ENCODE data around the gene GRIK3. TPM values are rescaled to one million over a fixed set of nuclear protein-coding genes. Genes with fewer than 3 reads are reported as not detected.
"Not testable (repeated sequence)": the region's sequence is repeated elsewhere in the genome, so short reads cannot be mapped to it uniquely, and the experiment has no call there.

The GRIK3 gene
- not detected in 2 replicates for total RNA-seq
- long read RNA-seq, result 0 reads

DNA sequence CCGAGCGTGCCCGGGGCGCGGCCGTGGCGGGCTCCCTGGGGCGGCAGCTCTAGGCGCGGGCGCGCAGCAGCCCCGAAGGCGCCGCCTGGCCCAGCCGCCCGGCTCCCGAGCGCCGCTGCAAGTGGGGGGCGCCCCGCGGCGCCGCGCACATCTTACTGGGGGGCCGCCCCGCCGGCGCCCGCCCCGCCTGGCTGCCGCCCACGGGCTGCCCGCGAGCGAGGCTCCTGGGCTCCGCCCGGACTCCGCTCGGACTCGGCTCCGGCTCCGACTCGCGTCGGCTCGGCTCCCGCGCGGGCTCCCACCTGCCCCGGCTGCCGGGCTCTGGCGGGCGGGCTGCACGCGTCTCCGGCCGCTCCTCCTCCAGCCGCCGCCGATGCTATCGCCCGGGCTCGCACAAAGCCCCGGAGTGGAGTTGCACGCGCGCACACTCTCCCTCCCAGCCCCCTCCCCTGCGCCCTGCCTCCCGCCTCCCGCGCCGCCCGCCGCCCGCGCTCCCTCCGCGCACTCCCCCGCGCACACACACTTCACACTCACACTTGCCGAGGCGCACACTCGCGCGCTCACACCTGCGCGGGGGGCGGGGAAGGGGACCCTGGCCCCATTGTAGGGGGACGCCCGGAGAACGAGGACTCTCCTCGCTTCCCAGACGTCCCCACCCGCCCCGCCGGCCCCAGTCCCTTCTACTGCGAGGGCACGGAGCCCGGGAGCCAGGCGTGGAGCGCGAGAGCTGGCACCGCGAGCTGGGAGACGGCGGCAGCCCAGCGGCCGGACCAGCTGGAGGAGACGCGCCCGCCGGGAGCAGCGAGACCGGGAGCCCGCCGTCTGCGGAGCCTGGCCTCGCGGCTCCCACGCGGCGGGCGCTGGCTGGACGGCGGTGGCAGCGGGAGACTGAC is at the start of gene GRIK3:
GRIK3 (minus strand) TSS at position 395 of the 893 bp plus-strand sequence. CDS start 407 bp downstream, outside the sequence.
- H3K27me3 Mint-ChIP-seq (ENCODE audit: unreplicated experiment), result peaks cover 66% of the 10 kb centered on the region
- peak within 1 kb of the TSS; percentile 32 for H3K4me3 Mint-ChIP-seq (ENCODE audit: unreplicated experiment)
- TF ChIP-seq, protein P1, sequence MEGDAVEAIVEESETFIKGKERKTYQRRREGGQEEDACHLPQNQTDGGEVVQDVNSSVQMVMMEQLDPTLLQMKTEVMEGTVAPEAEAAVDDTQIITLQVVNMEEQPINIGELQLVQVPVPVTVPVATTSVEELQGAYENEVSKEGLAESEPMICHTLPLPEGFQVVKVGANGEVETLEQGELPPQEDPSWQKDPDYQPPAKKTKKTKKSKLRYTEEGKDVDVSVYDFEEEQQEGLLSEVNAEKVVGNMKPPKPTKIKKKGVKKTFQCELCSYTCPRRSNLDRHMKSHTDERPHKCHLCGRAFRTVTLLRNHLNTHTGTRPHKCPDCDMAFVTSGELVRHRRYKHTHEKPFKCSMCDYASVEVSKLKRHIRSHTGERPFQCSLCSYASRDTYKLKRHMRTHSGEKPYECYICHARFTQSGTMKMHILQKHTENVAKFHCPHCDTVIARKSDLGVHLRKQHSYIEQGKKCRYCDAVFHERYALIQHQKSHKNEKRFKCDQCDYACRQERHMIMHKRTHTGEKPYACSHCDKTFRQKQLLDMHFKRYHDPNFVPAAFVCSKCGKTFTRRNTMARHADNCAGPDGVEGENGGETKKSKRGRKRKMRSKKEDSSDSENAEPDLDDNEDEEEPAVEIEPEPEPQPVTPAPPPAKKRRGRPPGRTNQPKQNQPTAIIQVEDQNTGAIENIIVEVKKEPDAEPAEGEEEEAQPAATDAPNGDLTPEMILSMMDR (IDR thresholded peaks at IDR 0.05), result no peak
- no peak for DNase-seq (ENCODE audit: extremely low spot score, unreplicated experiment)
- peaks cover 2% of the 10 kb centered on the region for H3K4me1 Mint-ChIP-seq (ENCODE audit: unreplicated experiment)
- no peak within 1 kb of the TSS for H3K27ac Mint-ChIP-seq (ENCODE audit: unreplicated experiment)
- no peaks in the 10 kb centered on the region for H3K9me3 Mint-ChIP-seq (ENCODE audit: unreplicated experiment)
- no peaks in the 10 kb centered on the region for H3K36me3 Mint-ChIP-seq (ENCODE audit: unreplicated experiment)

GRCh38 chr1:37084013-37084412 is 49.7 kb upstream of the GRIK3 start:
- Mint-ChIP-seq H3K9me3 (ENCODE audit: unreplicated experiment) (no peaks in the 10 kb centered on the region), H3K27ac (ENCODE audit: unreplicated experiment) (no peak overlapping the region), H3K4me3 (ENCODE audit: unreplicated experiment) (no peak overlapping the region), H3K4me1 (ENCODE audit: unreplicated experiment) (no peaks in the 10 kb centered on the region), H3K27me3 (ENCODE audit: unreplicated experiment) (no peaks in the 10 kb centered on the region), H3K36me3 (ENCODE audit: unreplicated experiment) (no peaks in the 10 kb centered on the region)
- TF ChIP-seq, protein P1 (IDR thresholded peaks at IDR 0.05), result no peak
- DNase-seq (ENCODE audit: extremely low spot score, unreplicated experiment), result no peak

DNA sequence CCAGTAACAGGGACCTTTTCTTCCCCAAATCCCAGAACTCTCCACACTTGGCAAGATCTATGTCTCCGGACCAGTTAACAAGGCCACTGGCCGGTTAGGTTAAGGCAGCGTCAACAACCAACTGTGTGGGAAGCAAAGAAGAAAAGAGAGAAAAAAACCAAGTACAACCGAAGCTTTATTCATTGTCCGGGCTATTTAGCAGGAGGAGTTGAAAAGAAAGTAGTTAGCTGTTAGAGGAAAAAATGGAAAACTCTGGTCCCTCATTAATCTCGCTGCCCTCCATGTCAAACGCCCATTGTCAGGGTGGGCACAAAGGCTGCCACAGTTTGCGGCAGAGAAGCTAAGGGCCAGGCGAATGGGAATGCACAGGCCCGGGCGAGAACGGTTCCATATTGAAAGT is 49.3 kb upstream of the GRIK3 start:
- no peak for DNase-seq (ENCODE audit: extremely low spot score, unreplicated experiment)
- Mint-ChIP-seq H3K27me3 (ENCODE audit: unreplicated experiment) (no peaks in the 10 kb centered on the region), H3K9me3 (ENCODE audit: unreplicated experiment) (no peaks in the 10 kb centered on the region), H3K4me1 (ENCODE audit: unreplicated experiment) (no peaks in the 10 kb centered on the region), H3K4me3 (ENCODE audit: unreplicated experiment) (no peak overlapping the region), H3K27ac (ENCODE audit: unreplicated experiment) (no peak overlapping the region), H3K36me3 (ENCODE audit: unreplicated experiment) (no peaks in the 10 kb centered on the region)
- TF ChIP-seq, protein P1 (IDR thresholded peaks at IDR 0.05), result no peak

- not testable (repeated sequence) for H3K27me3 Mint-ChIP-seq (ENCODE audit: unreplicated experiment); DNase-seq (ENCODE audit: extremely low spot score, unreplicated experiment); H3K27ac Mint-ChIP-seq (ENCODE audit: unreplicated experiment); H3K4me3 Mint-ChIP-seq (ENCODE audit: unreplicated experiment); H3K9me3 Mint-ChIP-seq (ENCODE audit: unreplicated experiment); H3K36me3 Mint-ChIP-seq (ENCODE audit: unreplicated experiment); H3K4me1 Mint-ChIP-seq (ENCODE audit: unreplicated experiment)
Observed at GRCh38 chr1:37080296-37080986, 46.1 kb upstream of the GRIK3 start.

DNA sequence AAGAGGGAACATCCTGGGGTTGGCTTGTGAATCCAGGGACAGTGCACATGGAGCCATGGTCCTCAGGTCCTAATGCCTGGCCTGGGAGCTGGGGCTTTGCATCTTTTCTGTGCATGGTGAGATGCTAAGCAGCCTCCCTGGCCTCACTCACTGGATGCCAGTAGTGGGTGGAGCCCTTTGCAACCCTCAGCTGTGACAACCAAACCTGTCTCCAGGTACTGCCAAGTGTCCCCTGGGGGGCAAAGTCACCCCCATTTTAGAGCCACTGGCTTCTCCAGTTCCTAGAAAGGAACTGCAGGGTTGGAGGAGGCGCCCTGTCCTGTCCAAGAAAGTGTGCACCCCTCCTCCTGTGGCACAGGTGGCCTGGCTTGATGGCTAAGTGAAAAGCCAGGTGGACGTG is 44.6 kb upstream of the GRIK3 start:
- TF ChIP-seq, protein P1 (IDR thresholded peaks at IDR 0.05), result no peak
- Mint-ChIP-seq H3K4me3 (ENCODE audit: unreplicated experiment) (no peak overlapping the region), H3K27ac (ENCODE audit: unreplicated experiment) (no peak overlapping the region), H3K36me3 (ENCODE audit: unreplicated experiment) (no peaks in the 10 kb centered on the region), H3K4me1 (ENCODE audit: unreplicated experiment) (no peaks in the 10 kb centered on the region), H3K27me3 (ENCODE audit: unreplicated experiment) (no peaks in the 10 kb centered on the region), H3K9me3 (ENCODE audit: unreplicated experiment) (no peaks in the 10 kb centered on the region)
- no peak for DNase-seq (ENCODE audit: extremely low spot score, unreplicated experiment)
